ENCODE measurements around the gene ACTN1.
A peak's percentile ranks its signal among the peaks of the same experiment; 100 is the strongest.

The ACTN1 gene

GRCh38 chr14:68927956-68928675 is 51.0 kb downstream of the ACTN1 start:
- no peak for TF ChIP-seq CTCF (conservative IDR thresholded peaks at IDR 0.05; ENCODE audit: control insufficient read depth, insufficient read depth, low read depth, low read length)
- no peak overlapping the region for H3K4me3 ChIP-seq (ENCODE audit: control insufficient read depth, low read depth, low read length)
- no peak for DNase-seq (ENCODE audit: low read depth)

DNA sequence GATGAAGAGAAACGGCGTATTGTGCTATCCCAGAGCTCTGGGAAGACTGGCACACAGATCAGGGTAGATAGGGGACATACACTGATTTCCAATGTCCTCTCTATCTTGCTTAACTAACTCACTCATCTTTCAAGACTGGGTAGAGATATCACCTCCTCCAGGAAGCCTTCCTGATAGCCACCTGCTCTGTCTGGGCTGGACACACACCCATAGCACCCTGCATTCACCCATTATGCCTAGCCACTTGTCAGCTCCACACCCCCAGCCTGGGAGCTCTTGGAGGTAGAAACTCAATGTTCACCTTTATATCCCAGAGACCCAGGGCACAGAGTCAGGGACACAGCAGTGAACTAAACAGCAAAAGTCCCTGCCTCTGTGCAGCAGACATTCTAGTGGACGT is 52.0 kb downstream of the ACTN1 start:
- H3K4me3 ChIP-seq (ENCODE audit: control insufficient read depth, low read depth, low read length) = no peak overlapping the region
- DNase-seq (ENCODE audit: low read depth) = no peak
- no peak for TF ChIP-seq CTCF (conservative IDR thresholded peaks at IDR 0.05; ENCODE audit: control insufficient read depth, insufficient read depth, low read depth, low read length)

GRCh38 chr14:68926236-68926635 is 52.9 kb downstream of the ACTN1 start:
- H3K4me3 ChIP-seq (ENCODE audit: control insufficient read depth, low read depth, low read length) = no peak overlapping the region
- no peak for DNase-seq (ENCODE audit: low read depth)
- peak; percentile 51 for TF ChIP-seq CTCF (conservative IDR thresholded peaks at IDR 0.05; ENCODE audit: control insufficient read depth, insufficient read depth, low read depth, low read length)

DNA sequence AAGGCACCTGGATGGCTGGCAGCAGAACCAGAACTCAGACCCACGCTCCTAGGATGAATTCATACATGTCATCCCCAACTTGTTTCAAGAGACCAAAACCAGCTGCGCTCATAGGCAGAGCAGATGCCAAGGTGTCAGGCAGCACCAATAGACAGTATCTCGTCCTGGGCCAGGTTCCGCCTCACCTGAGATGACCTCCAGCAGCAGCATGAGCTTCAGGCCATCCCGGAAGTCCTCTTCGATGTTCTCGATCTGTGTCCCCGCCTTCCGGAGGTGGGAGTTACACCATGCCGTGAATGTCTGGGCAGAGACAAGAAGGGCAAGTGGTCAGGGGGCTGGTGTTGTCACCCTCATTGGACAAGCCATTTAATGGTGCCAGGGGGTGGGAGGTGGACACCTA is 53.7 kb downstream of the ACTN1 start:
- DNase-seq (ENCODE audit: low read depth) = no peak
- TF ChIP-seq CTCF (conservative IDR thresholded peaks at IDR 0.05; ENCODE audit: control insufficient read depth, insufficient read depth, low read depth, low read length) = no peak
- no peak overlapping the region for H3K4me3 ChIP-seq (ENCODE audit: control insufficient read depth, low read depth, low read length)

GRCh38 chr14:68924186-68925158 is 54.6 kb downstream of the ACTN1 start:
- no peak overlapping the region for H3K4me3 ChIP-seq (ENCODE audit: control insufficient read depth, low read depth, low read length)
- no peak for TF ChIP-seq CTCF (conservative IDR thresholded peaks at IDR 0.05; ENCODE audit: control insufficient read depth, insufficient read depth, low read depth, low read length)
- DNase-seq (ENCODE audit: low read depth) = no peak

- no peak for TF ChIP-seq CTCF (conservative IDR thresholded peaks at IDR 0.05; ENCODE audit: control insufficient read depth, insufficient read depth, low read depth, low read length)
- no peak for DNase-seq (ENCODE audit: low read depth)
- H3K4me3 ChIP-seq (ENCODE audit: control insufficient read depth, low read depth, low read length) = no peak overlapping the region
Observed at GRCh38 chr14:68922886-68923285, 56.2 kb downstream of the ACTN1 start.

Data from fibroblast of mammary gland (primary cell).